Measurements from ENCODE around the gene VSIR.

- TF ChIP-seq CTCF (IDR thresholded peaks at IDR 0.05) (no peak), POLR2A (IDR thresholded peaks at IDR 0.05) (no peak)
These were observed 44.7 kb upstream of the VSIR start for GRCh38 chr10:71817831-71818655.
